CD1c-positive myeloid dendritic cell (primary cell): ENCODE measurements around the gene SH3BGR.
"Not testable (repeated sequence)": the region's sequence is repeated elsewhere in the genome, so short reads cannot be mapped to it uniquely, and the experiment has no call there.

ENCODE experiments used
- DNase-seq: peaks from one replicate; pipeline ENCODE4 v3.0.0-alpha.2; 2016; ENCODE audit errors: extremely low spot score

SH3BGR gene

DNA sequence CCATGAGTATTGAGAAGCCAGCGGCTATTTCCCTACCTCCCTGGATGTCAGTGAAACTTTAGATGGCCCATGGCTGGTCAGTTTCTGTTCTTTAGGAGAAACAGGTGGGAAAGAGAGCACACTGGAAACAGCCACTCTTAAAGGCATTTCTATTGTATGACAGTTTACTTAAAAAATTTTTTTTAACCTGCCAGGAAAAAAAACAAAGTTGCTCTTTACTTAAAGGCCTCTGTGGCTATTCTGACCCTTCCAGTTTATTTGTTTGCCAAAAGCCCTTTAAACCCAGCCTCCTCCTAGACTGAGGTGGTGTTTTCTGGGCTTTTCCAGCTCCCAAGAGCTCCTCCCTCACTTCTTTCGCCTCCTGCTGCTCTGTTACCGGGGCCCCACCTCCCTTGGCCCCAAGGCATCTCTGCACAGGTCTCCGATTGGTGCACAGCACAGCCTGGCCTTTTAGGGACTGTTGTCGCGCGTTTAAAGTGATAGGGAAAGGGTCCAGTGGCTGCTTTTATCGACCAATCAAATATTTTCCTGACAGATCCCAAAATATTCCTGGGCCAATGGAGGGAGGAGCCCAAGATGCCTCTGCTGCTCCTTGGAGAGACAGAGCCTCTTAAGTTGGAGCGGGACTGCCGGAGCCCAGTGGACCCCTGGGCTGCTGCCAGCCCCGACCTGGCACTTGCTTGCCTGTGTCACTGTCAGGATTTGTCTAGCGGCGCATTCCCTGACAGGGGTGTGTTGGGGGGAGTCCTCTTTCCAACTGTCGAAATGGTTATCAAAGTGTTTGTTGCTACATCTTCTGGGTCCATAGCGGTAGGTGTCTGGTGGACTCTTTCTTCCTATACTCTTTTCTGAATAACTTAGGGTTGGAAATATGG, at the start of gene SH3BGR:
Gene SH3BGR (plus strand): TSS at position 639 of the 875 bp plus-strand sequence. CDS start 127 bp downstream, at position 766.
- DNase-seq = no peak

- no peak for DNase-seq
Observed at GRCh38 chr21:39406065-39406464, 45.7 kb upstream of the SH3BGR start.

GRCh38 chr21:39419204-39419603, 32.6 kb upstream of the SH3BGR start:
- not testable (repeated sequence) for DNase-seq

GRCh38 chr21:39422527-39423241, 29.1 kb upstream of the SH3BGR start:
- no peak for DNase-seq

GRCh38 chr21:39429445-39429844, 22.3 kb upstream of the SH3BGR start:
- no peak for DNase-seq

DNA sequence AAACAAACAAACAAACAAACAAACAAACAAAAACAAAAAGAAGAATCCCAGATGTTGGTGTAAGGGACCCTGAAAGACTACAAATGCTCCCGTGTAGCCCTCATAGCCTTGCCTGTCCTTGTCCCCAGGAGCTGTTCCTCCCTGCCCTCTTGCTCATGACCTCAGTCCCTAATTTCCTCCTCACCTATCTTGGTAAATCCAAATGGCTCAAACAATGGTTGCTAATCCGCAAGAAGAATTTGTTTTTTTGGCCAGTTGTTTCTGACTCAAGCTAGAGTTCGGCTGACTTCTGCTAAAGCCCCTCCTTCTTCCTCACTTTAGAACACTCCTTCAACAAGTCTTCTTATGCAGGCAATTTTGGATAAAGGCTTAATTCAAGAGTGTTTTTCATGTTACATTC, 21.8 kb upstream of the SH3BGR start:
- no peak for DNase-seq

GRCh38 chr21:39430457-39430856, 21.3 kb upstream of the SH3BGR start:
- DNase-seq = no peak

DNA sequence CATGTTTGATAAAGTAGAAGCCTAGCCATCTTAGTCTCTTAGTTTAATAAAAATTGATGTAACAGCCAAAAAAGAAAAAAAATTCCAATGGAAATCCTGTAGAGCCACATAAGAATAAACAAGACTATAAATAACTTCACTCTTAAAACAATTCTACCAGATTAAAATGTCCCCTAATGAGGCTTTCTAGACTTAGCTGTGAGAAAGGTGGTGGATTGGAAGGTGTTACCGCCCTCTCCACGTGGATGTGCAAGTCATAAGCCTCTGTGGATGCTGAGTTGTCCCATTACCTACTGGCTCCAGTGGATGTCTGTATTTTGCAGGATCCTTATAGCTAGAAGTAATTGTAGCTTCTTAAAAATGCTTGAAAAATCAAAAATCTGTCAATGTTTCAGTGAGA, 20.8 kb upstream of the SH3BGR start:
- no peak for DNase-seq

DNA sequence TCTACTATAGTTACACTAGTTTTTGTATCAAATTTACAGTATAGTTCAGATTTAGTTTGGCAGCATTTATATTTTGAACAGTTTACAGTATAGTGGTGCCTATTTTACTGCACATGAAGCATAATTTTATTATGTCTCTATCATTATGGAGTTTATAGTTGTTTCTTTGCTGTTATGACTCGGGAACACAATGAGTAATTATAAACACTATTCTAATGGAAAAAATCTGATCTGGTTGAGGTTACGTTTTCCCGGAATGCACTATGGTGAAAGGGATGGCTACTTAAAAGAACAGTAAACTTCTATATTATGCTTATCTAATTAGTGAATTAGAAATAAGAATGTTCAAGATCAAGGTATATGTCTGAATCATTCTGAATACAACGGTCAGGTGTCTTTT, 16.8 kb upstream of the SH3BGR start:
- no peak for DNase-seq

DNA sequence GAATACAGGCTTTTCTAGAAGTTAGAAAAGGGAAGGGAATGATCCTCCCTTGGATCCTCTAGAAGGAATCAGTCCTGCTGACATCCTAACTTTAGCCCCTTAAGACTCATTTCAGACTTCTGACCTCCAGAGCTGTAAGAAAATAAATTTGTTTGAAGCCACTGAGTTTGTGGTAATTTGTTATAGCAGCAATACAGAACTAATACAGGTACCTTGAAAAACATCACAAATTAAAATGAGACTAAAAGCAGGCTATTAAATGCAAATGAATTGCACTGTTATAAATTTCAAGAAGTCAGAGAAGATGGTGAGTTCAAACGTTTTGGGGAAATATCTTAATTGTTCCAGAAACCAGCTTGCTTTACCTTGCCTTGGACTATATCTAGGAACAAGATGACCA, 12.5 kb upstream of the SH3BGR start:
- no peak for DNase-seq

GRCh38 chr21:39441502-39442475, 10.0 kb upstream of the SH3BGR start:
- peak; percentile 46 for DNase-seq

DNA sequence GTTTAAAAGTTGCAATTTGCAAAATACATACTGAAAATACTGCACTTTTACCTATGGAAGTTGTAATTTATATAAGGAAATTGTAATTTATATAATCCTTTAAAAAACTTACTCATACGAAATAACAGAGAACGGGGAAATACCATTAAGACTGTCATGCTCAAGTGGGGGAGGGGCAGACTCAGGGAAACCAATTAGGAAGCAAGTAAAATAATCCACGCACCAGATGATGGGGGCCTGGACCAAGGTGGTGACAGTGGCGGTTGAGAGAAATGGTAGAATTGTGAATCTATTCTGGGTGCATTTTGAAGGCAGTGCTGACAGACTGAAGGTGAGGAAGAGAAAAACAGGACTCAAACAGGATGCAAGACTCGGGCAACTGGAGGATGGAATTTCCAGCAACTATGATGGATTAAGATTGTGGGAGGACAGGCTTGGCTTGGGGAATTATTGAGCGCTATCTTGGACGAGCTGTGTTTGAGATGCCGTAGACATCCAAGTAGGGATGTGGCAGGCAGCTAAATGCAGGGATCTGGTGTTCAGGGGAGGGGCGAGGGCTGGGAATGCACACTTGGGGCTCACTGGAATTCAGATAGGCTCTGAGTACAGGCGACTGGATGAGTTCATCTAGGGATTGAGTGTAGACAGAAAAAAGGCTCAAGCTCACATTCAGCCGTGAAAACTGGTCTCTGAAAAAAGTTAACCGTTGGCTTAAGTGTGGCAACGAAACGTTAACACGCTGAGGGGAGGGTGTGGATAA, 7.2 kb upstream of the SH3BGR start:
- DNase-seq = peak; percentile 6

DNA sequence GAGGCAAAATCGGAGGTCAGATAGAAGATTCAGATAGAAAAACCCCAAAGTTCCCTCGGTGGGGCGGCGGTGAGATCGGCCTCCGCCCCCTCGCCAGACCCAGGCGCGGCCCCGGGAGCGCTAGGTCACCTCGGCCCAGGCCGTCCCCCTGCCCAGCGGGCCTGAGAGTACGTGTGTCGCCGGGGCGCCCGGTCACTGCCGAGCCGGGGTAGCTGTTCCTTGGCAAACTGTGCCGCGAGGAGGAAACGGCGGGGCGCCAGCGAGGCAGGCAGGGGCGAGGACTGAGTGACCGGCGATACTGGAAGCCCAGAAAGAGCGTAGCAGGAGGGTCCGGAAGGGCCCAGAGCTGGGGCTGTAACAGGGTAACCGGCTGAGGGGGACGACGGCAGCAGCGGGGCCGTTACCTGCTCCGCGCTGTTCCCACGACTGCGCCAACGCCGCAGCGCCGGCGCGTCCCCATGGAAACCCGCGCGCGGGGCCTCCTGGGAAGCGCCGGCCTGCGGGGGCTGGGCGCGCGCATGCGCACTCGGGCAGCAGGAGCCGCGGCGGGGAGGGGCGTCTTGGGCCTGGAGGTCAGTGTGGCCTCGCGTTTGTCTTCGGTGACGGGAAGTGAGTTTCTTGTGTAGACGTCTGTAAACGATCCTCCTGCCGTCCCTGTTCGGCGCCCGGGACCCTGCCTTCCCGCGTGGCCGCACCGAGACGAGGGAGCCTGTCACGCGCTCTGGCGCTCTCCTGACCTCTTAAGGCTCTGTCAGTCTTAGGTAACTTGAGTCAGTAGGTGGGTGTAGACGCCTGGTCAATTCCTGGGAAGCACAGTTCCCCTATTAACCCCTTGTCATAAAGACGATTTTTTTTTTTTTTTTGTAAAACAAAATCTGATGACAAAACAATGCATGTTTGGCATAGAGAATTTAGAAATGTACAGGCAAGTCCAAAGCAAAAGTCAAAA, 6.2 kb upstream of the SH3BGR start, which contains the start of gene LCA5L:
Gene LCA5L (minus strand): TSS at position 458 of the 949 bp plus-strand sequence. CDS start 17,285 bp downstream, outside the sequence.
- peak; percentile 96 for DNase-seq

GRCh38 chr21:39447264-39447663, 4.5 kb upstream of the SH3BGR start:
- no peak for DNase-seq

- no peak for DNase-seq
Observed at GRCh38 chr21:39452207-39452969, 618 bp downstream of the SH3BGR start.

DNA sequence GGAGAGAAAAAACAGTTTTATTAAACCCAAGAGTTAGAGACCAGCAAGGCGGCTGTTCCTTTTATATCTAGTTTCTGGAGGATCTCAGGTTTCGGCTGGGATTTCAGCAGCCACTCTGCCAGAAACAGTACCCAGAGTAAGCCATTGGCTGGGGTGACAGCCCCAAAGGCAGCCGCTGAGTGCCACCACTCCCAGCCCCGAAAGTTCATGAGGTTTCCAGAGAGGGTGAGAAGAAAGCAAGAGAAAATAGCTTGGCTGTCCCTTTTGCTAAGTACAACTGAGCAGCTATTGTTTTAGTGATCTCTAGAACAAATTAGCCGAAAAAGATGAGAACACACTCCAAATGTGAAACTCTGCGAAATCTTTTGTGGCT, 1.2 kb downstream of the SH3BGR start:
- DNase-seq = no peak

DNA sequence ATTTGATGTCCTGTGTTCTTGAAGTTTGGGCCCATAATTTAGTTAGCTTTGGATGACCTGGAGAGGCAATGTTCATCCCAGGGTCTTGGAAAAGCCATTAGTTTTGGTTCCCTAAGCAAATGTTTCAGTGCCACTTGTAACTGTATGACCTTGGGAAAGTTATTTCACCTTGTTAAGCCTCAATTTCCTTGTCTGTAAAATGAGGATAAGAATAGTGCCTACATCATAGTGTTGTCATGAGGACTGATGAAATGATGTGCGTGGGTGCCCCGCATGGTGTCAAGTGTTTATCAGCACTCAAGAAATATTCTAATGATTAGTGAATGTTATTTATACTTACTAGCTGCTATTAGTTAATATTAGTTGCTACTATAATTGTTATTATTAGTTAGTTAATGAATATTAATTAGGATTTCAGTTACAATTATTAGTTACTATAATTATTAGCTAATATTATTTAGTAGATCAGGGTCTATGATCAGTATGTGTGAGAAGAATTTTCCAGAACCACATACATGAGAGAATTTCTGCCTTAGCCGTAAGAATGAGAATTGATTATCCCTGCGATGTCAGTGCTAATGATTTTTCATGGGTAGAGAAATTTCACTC, 1.9 kb downstream of the SH3BGR start:
- no peak for DNase-seq

DNA sequence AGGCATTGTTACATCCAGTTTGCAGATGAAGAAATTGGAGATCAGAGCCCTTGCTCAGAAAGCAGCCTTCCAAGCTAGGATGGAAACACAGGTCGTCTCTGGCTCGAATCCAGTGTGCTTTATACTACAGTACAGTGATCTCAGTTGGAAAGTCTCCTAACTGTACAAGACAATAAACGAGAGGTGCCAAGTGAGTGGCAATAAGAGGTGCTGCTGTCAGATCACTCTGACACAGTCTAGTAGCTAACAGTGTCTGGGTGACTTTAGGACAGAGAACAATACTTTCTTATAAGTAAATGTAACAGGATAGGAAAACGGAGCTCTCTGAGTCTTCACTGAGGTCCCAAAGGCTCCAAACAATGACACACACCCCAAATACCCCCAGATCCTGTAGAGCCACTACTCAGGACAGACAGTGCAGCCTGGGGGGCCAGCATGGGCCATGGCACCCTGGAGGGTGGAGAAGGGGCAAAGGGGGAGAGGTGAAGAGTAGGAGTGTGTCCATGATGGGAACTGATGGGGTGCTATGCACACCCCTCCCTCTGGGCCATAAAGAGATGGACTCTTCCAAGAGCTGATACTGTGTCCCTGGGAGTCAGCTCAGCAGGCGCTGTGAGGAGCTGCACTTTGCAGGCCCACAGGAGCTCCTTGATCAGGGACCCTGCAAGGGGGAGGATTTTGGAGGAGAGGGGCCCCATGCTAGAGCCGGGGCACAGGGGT, 3.3 kb downstream of the SH3BGR start:
- no peak for DNase-seq
